Duodenal mucosa (tissue), 2 donors: ENCODE data around the gene AQP12B.

Experiments used
- H3K27ac ChIP-seq: one replicate; pipeline ENCODE4 v1.7.0; 2013; ENCODE audit warnings: low read depth, low read length
- H3K27me3 ChIP-seq, 2 donors: one replicate each; pipeline ENCODE4 v1.7.0; 2013; ENCODE audit warnings: low read length in 2 of 2, control low read depth in 1 of 2; ENCODE audit not compliant: insufficient read depth in 2 of 2, control insufficient read depth in 1 of 2
- H3K36me3 ChIP-seq, 2 donors: one replicate each; pipeline ENCODE4 v1.7.0; 2013; ENCODE audit warnings: low read length in 2 of 2, control low read depth in 1 of 2; ENCODE audit not compliant: insufficient read depth in 2 of 2, control insufficient read depth in 1 of 2
- H3K4me1 ChIP-seq, 2 donors: one replicate each; pipeline ENCODE4 v1.7.0; 2013; ENCODE audit warnings: low read length in 2 of 2, control low read depth in 1 of 2; ENCODE audit not compliant: insufficient read depth in 2 of 2, control insufficient read depth in 1 of 2
- H3K4me3 ChIP-seq, 2 donors: one replicate each; pipeline ENCODE4 v1.7.0; 2013; ENCODE audit warnings: low read length in 2 of 2, low read depth in 1 of 2
- H3K9ac ChIP-seq, 2 donors: one replicate each; pipeline ENCODE4 v1.7.0; 2013; ENCODE audit warnings: low read length in 2 of 2, low read depth in 1 of 2
- H3K9me3 ChIP-seq, 2 donors: one replicate each; pipeline ENCODE4 v1.7.0; 2013; ENCODE audit warnings: low read length in 2 of 2, control low read depth in 1 of 2; ENCODE audit not compliant: control insufficient read depth in 1 of 2

Gene AQP12B

GRCh38 chr2:240635998-240636547 is 46.6 kb downstream of the AQP12B start:
- no peak overlapping the region for H3K4me3 ChIP-seq
- no peak overlapping the region for H3K27ac ChIP-seq
- no peaks in the 10 kb centered on the region for H3K4me1 ChIP-seq
- no peaks in the 10 kb centered on the region for H3K27me3 ChIP-seq
- no peak overlapping the region for H3K9ac ChIP-seq
- peaks cover 0 to 5% of the 10 kb centered on the region in 2 donors for H3K36me3 ChIP-seq
- H3K9me3 ChIP-seq, result peaks cover 0 to 8% of the 10 kb centered on the region in 2 donors

- H3K4me1 ChIP-seq, result no peaks in the 10 kb centered on the region
- H3K4me3 ChIP-seq, result no peak overlapping the region
- H3K27ac ChIP-seq, result no peak overlapping the region
- H3K36me3 ChIP-seq, result peaks cover 0 to 11% of the 10 kb centered on the region in 2 donors
- peaks cover 0 to 8% of the 10 kb centered on the region in 2 donors for H3K9me3 ChIP-seq
- H3K9ac ChIP-seq, result no peak overlapping the region
- no peaks in the 10 kb centered on the region for H3K27me3 ChIP-seq
Measured at GRCh38 chr2:240635121-240635997, 47.3 kb downstream of the AQP12B start.

GRCh38 chr2:240632306-240632721 is 50.4 kb downstream of the AQP12B start:
- peaks cover 8 to 38% of the 10 kb centered on the region in 2 donors for H3K36me3 ChIP-seq
- H3K9me3 ChIP-seq, result peaks cover 0 to 8% of the 10 kb centered on the region in 2 donors
- H3K4me3 ChIP-seq, result no peak overlapping the region
- H3K4me1 ChIP-seq, result no peaks in the 10 kb centered on the region
- no peaks in the 10 kb centered on the region for H3K27me3 ChIP-seq
- no peak overlapping the region for H3K9ac ChIP-seq
- H3K27ac ChIP-seq, result no peak overlapping the region

- Histone ChIP-seq H3K36me3 (peaks cover 8 to 39% of the 10 kb centered on the region in 2 donors), H3K27me3 (no peaks in the 10 kb centered on the region), H3K9me3 (peaks cover 0 to 8% of the 10 kb centered on the region in 2 donors), H3K4me3 (no peak overlapping the region), H3K9ac (no peak overlapping the region), H3K27ac (no peak overlapping the region), H3K4me1 (peaks cover 0 to 4% of the 10 kb centered on the region in 2 donors)
Measured at GRCh38 chr2:240631548-240632305, 51.0 kb downstream of the AQP12B start.

- H3K4me3 ChIP-seq, result no peak overlapping the region
- H3K4me1 ChIP-seq, result peaks cover 0 to 8% of the 10 kb centered on the region in 2 donors
- peaks cover 0 to 8% of the 10 kb centered on the region in 2 donors for H3K9me3 ChIP-seq
- no peaks in the 10 kb centered on the region for H3K27me3 ChIP-seq
- H3K27ac ChIP-seq, result no peak overlapping the region
- peaks cover 8 to 43% of the 10 kb centered on the region in 2 donors for H3K36me3 ChIP-seq
- H3K9ac ChIP-seq, result no peak overlapping the region
Measured at GRCh38 chr2:240630771-240631547, 51.7 kb downstream of the AQP12B start.

GRCh38 chr2:240629968-240630770 is 52.5 kb downstream of the AQP12B start:
- H3K4me1 ChIP-seq, result peaks cover 0 to 8% of the 10 kb centered on the region in 2 donors
- no peak overlapping the region for H3K27ac ChIP-seq
- H3K9ac ChIP-seq, result no peak overlapping the region
- peaks cover 8 to 43% of the 10 kb centered on the region in 2 donors for H3K36me3 ChIP-seq
- peaks cover 0 to 8% of the 10 kb centered on the region in 2 donors for H3K9me3 ChIP-seq
- H3K27me3 ChIP-seq, result no peaks in the 10 kb centered on the region
- H3K4me3 ChIP-seq, result no peak overlapping the region

- Histone ChIP-seq H3K27ac (no peak overlapping the region), H3K9ac (no peak overlapping the region), H3K4me3 (no peak overlapping the region), H3K36me3 (peaks cover 8 to 43% of the 10 kb centered on the region in 2 donors), H3K4me1 (peaks cover 0 to 11% of the 10 kb centered on the region in 2 donors), H3K9me3 (peaks cover 0 to 8% of the 10 kb centered on the region in 2 donors), H3K27me3 (no peaks in the 10 kb centered on the region)
Measured at GRCh38 chr2:240629619-240629967, 53.1 kb downstream of the AQP12B start.

GRCh38 chr2:240628808-240629618 is 53.7 kb downstream of the AQP12B start:
- no peak overlapping the region for H3K9ac ChIP-seq
- H3K4me3 ChIP-seq, result no peak overlapping the region
- H3K4me1 ChIP-seq, result peaks cover 0 to 15% of the 10 kb centered on the region in 2 donors

More at GRCh38 chr2:240628808-240629618, 53.7 kb downstream of the AQP12B start:
- H3K36me3 ChIP-seq, result peaks cover 8 to 43% of the 10 kb centered on the region in 2 donors
- H3K27ac ChIP-seq, result no peak overlapping the region
- H3K27me3 ChIP-seq, result no peaks in the 10 kb centered on the region
- peaks cover 0 to 7% of the 10 kb centered on the region in 2 donors for H3K9me3 ChIP-seq
